Measurements from ENCODE around the gene DMP1. TPM values are rescaled to one million over a fixed set of nuclear protein-coding genes. Genes with fewer than 3 reads are reported as not detected.

Gene DMP1
- total and polyA plus RNA-seq, 2 experiments from 2014 or later: 0.27 TPM; not detected in 1

DNA sequence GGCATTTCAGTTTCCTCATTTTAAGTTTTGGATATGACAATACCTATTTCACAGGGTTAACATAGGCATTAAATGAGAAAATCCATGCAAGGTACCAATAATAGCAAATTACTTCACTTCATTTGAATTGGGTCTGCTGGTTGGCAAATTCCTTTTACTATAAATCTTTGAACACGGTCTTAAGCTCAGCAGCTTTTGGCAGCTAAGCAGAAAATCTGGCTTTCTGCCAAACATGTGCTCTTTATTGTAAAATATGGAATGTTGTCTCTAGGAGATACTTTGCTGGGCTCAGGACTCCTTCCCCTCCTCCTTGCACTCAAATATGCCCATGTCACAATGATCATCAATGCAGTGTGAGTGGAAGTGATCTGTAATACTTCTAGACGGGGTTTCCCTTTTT lies 16.8 kb upstream of the DMP1 start:
- no peak for TF ChIP-seq EZH2 (IDR thresholded peaks at IDR 0.05; ENCODE audit: low read depth, unreplicated experiment)
- no peak for TF ChIP-seq POLR2AphosphoS5 (IDR thresholded peaks at IDR 0.05; ENCODE audit: low read depth)
- TF ChIP-seq, protein P1, sequence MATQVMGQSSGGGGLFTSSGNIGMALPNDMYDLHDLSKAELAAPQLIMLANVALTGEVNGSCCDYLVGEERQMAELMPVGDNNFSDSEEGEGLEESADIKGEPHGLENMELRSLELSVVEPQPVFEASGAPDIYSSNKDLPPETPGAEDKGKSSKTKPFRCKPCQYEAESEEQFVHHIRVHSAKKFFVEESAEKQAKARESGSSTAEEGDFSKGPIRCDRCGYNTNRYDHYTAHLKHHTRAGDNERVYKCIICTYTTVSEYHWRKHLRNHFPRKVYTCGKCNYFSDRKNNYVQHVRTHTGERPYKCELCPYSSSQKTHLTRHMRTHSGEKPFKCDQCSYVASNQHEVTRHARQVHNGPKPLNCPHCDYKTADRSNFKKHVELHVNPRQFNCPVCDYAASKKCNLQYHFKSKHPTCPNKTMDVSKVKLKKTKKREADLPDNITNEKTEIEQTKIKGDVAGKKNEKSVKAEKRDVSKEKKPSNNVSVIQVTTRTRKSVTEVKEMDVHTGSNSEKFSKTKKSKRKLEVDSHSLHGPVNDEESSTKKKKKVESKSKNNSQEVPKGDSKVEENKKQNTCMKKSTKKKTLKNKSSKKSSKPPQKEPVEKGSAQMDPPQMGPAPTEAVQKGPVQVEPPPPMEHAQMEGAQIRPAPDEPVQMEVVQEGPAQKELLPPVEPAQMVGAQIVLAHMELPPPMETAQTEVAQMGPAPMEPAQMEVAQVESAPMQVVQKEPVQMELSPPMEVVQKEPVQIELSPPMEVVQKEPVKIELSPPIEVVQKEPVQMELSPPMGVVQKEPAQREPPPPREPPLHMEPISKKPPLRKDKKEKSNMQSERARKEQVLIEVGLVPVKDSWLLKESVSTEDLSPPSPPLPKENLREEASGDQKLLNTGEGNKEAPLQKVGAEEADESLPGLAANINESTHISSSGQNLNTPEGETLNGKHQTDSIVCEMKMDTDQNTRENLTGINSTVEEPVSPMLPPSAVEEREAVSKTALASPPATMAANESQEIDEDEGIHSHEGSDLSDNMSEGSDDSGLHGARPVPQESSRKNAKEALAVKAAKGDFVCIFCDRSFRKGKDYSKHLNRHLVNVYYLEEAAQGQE (IDR thresholded peaks at IDR 0.05; ENCODE audit: unreplicated experiment): no peak
- TF ChIP-seq JUNB (IDR thresholded peaks at IDR 0.05; ENCODE audit: unreplicated experiment): no peak
- no peak for TF ChIP-seq STAT1 (IDR thresholded peaks at IDR 0.05; ENCODE audit: unreplicated experiment)
- no peak for TF ChIP-seq ZNF331 (CRISPR knock-in tag; IDR thresholded peaks at IDR 0.05; ENCODE audit: low read depth)
- no peak for TF ChIP-seq ZNF114 (CRISPR knock-in tag; IDR thresholded peaks at IDR 0.05)
- no peak for TF ChIP-seq EZH2phosphoT487 (IDR thresholded peaks at IDR 0.05; ENCODE audit: unreplicated experiment)
- no peak for TF ChIP-seq CREB1 (CRISPR knock-in tag; IDR thresholded peaks at IDR 0.05; ENCODE audit: low read depth)
- TF ChIP-seq, protein P2, sequence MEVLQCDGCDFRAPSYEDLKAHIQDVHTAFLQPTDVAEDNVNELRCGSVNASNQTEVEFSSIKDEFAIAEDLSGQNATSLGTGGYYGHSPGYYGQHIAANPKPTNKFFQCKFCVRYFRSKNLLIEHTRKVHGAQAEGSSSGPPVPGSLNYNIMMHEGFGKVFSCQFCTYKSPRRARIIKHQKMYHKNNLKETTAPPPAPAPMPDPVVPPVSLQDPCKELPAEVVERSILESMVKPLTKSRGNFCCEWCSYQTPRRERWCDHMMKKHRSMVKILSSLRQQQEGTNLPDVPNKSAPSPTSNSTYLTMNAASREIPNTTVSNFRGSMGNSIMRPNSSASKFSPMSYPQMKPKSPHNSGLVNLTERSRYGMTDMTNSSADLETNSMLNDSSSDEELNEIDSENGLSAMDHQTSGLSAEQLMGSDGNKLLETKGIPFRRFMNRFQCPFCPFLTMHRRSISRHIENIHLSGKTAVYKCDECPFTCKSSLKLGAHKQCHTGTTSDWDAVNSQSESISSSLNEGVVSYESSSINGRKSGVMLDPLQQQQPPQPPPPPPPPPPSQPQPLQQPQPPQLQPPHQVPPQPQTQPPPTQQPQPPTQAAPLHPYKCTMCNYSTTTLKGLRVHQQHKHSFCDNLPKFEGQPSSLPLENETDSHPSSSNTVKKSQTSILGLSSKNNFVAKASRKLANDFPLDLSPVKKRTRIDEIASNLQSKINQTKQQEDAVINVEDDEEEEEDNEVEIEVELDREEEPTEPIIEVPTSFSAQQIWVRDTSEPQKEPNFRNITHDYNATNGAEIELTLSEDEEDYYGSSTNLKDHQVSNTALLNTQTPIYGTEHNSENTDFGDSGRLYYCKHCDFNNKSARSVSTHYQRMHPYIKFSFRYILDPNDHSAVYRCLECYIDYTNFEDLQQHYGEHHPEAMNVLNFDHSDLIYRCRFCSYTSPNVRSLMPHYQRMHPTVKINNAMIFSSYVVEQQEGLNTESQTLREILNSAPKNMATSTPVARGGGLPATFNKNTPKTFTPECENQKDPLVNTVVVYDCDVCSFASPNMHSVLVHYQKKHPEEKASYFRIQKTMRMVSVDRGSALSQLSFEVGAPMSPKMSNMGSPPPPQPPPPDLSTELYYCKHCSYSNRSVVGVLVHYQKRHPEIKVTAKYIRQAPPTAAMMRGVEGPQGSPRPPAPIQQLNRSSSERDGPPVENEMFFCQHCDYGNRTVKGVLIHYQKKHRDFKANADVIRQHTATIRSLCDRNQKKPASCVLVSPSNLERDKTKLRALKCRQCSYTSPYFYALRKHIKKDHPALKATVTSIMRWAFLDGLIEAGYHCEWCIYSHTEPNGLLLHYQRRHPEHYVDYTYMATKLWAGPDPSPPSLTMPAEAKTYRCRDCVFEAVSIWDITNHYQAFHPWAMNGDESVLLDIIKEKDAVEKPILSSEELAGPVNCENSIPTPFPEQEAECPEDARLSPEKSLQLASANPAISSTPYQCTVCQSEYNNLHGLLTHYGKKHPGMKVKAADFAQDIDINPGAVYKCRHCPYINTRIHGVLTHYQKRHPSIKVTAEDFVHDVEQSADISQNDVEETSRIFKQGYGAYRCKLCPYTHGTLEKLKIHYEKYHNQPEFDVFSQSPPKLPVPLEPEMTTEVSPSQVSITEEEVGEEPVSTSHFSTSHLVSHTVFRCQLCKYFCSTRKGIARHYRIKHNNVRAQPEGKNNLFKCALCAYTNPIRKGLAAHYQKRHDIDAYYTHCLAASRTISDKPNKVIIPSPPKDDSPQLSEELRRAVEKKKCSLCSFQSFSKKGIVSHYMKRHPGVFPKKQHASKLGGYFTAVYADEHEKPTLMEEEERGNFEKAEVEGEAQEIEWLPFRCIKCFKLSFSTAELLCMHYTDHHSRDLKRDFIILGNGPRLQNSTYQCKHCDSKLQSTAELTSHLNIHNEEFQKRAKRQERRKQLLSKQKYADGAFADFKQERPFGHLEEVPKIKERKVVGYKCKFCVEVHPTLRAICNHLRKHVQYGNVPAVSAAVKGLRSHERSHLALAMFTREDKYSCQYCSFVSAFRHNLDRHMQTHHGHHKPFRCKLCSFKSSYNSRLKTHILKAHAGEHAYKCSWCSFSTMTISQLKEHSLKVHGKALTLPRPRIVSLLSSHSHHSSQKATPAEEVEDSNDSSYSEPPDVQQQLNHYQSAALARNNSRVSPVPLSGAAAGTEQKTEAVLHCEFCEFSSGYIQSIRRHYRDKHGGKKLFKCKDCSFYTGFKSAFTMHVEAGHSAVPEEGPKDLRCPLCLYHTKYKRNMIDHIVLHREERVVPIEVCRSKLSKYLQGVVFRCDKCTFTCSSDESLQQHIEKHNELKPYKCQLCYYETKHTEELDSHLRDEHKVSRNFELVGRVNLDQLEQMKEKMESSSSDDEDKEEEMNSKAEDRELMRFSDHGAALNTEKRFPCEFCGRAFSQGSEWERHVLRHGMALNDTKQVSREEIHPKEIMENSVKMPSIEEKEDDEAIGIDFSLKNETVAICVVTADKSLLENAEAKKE (CRISPR knock-in tag; IDR thresholded peaks at IDR 0.05): no peak
- no peak for TF ChIP-seq NANOG (IDR thresholded peaks at IDR 0.05; ENCODE audit: borderline replicate concordance)
- TF ChIP-seq, protein P3, sequence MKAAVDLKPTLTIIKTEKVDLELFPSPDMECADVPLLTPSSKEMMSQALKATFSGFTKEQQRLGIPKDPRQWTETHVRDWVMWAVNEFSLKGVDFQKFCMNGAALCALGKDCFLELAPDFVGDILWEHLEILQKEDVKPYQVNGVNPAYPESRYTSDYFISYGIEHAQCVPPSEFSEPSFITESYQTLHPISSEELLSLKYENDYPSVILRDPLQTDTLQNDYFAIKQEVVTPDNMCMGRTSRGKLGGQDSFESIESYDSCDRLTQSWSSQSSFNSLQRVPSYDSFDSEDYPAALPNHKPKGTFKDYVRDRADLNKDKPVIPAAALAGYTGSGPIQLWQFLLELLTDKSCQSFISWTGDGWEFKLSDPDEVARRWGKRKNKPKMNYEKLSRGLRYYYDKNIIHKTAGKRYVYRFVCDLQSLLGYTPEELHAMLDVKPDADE (IDR thresholded peaks at IDR 0.05): no peak
- Histone ChIP-seq H3K79me2 (replicated peaks; ENCODE audit: insufficient read depth) (no peaks in the 10 kb centered on the region), H3F3A (replicated peaks; ENCODE audit: low read depth) (no peaks in the 10 kb centered on the region), H4K20me1 (replicated peaks; ENCODE audit: insufficient read depth) (no peaks in the 10 kb centered on the region), H3K9me2 (ENCODE audit: insufficient read depth) (0 out of 2 replicates have a peak, but pooled peaks cover 2% of the 10 kb centered on the region), H3K4me2 (no peak overlapping the region), H3K4me1 (ENCODE audit: insufficient read depth) (no peaks in the 10 kb centered on the region), H3K27ac (ENCODE audit: low read depth) (no peak overlapping the region), H2AFZ (no peak overlapping the region), H3K27me3 (ENCODE audit: insufficient read depth) (no peaks in the 10 kb centered on the region), H3K4me3 (no peak overlapping the region), H3K36me3 (ENCODE audit: insufficient read depth) (no peaks in the 10 kb centered on the region)
- Mint-ChIP-seq H3K27me3 (ENCODE audit: insufficient read depth, low read depth, poor library complexity) (no peaks in the 10 kb centered on the region), H3K27ac (no peak overlapping the region), H3K9me3 (no peaks in the 10 kb centered on the region), H3K36me3 (ENCODE audit: low read depth) (no peaks in the 10 kb centered on the region), H3K4me3 (no peak overlapping the region), H3K4me1 (no peaks in the 10 kb centered on the region)
- DNase-seq (ENCODE audit: low spot score) (no peak), ATAC-seq (no peak)
